ENCODE measurements around the gene PTPRN2. TPM values are rescaled to one million over a fixed set of nuclear protein-coding genes. Genes with fewer than 3 reads are reported as not detected.

PTPRN2 gene
- total RNA-seq, 1 experiment from 2014 or later = 2.1 TPM

GRCh38 chr7:158396301-158396905 lies 191.2 kb downstream of the PTPRN2 start:
- H2AFZ ChIP-seq (ENCODE audit: low read depth, low read length, poor library complexity, severe bottlenecking) = no peak overlapping the region
- no peak for DNase-seq (ENCODE audit: low read depth, low spot score)
- H4K20me1 ChIP-seq (ENCODE audit: insufficient read depth) = no peaks in the 10 kb centered on the region
- H3K9me2 ChIP-seq (ENCODE audit: insufficient read depth) = no peaks in the 10 kb centered on the region
- POLR2A ChIA-PET = no interaction called here
- no peak overlapping the region for H3K4me3 ChIP-seq (replicated peaks in 1 of 2; ENCODE audit: low read depth in 1 of 2, low read length in 2 of 2)
- RAD21 ChIA-PET (ENCODE audit: low non-redundant PET in 1 of 2, low total read pairs in 2 of 2, uncharacterized antibody in 2 of 2, unreplicated experiment in 2 of 2) = interaction anchor here in 1 of 2 experiments (0.8 kb wide), 1 partner anchor 581 kb away, joined by 3 read pairs; no protein-coding TSS in a partner anchor
- no TSS peak for BruUV-seq (replicated peaks)
- H3K4me2 ChIP-seq (ENCODE audit: low read length) = no peak overlapping the region
- H3K79me2 ChIP-seq (ENCODE audit: insufficient read depth, low read length) = no peaks in the 10 kb centered on the region
- no peak overlapping the region for H3K9ac ChIP-seq (ENCODE audit: low read length)
- H3K9me3 ChIP-seq (ENCODE audit: control insufficient read depth in 1 of 2, insufficient read depth in 1 of 2, low read depth in 1 of 2, low read length in 2 of 2) = peaks cover 0 to 3% of the 10 kb centered on the region in 2 experiments; a peak in 1 of 4 replicates
- intact Hi-C loops (cut with micrococcal nuclease) = no loop called here
- no peak overlapping the region for H3K27ac ChIP-seq (ENCODE audit: low read depth, low read length)
- no peak for ATAC-seq
- no peaks in the 10 kb centered on the region for H3K36me3 ChIP-seq (ENCODE audit: control insufficient read depth in 1 of 2, insufficient read depth in 2 of 2, low read length in 2 of 2)
- CTCF ChIA-PET = no interaction called here
- no peaks in the 10 kb centered on the region for H3K27me3 ChIP-seq (ENCODE audit: insufficient read depth, low read length)
- no peaks in the 10 kb centered on the region for H3K4me1 ChIP-seq (ENCODE audit: control insufficient read depth in 1 of 2, insufficient read depth in 2 of 2, low read length in 2 of 2)
- no peak for TF ChIP-seq CEBPB (IDR thresholded peaks at IDR 0.05; ENCODE audit: low read depth)
- no peak for TF ChIP-seq FOSL1 (IDR thresholded peaks at IDR 0.05; ENCODE audit: low read depth)
- TF ChIP-seq REST (IDR thresholded peaks at IDR 0.05; ENCODE audit: low read depth) = no peak
- TF ChIP-seq SRF (IDR thresholded peaks at IDR 0.05; ENCODE audit: low read depth) = no peak
- no peak for TF ChIP-seq SIN3A (IDR thresholded peaks at IDR 0.05; ENCODE audit: low read depth)
- TF ChIP-seq POLR2AphosphoS5 (IDR thresholded peaks at IDR 0.05; ENCODE audit: low read depth, low read length) = no peak
- no peak for TF ChIP-seq ZFX (IDR thresholded peaks at IDR 0.05)
- no peak for TF ChIP-seq EZH2phosphoT487 (IDR thresholded peaks at IDR 0.05; ENCODE audit: borderline replicate concordance)
- no peak for TF ChIP-seq RAD21 (IDR thresholded peaks at IDR 0.05; ENCODE audit: low read depth)
- no peak for TF ChIP-seq CTCF (IDR thresholded peaks at IDR 0.05 in 2 of 3, conservative IDR thresholded peaks at IDR 0.05 in 1 of 3; ENCODE audit: borderline replicate concordance in 1 of 3, insufficient read depth in 1 of 3, low read depth in 2 of 3, low read length in 2 of 3)
- TF ChIP-seq ATF3 (IDR thresholded peaks at IDR 0.05) = no peak
- TF ChIP-seq SP1 (IDR thresholded peaks at IDR 0.05; ENCODE audit: low read depth) = no peak
- TF ChIP-seq ZBTB33 (IDR thresholded peaks at IDR 0.05; ENCODE audit: extremely low read depth, insufficient replicate concordance, low read length) = no peak
- no peak for TF ChIP-seq EZH2 (IDR thresholded peaks at IDR 0.05)
- no peak for TF ChIP-seq ZNF274 (IDR thresholded peaks at IDR 0.05; ENCODE audit: low read depth, low read length)
- TF ChIP-seq CBX3 (IDR thresholded peaks at IDR 0.05; ENCODE audit: low read depth) = no peak
- no peak for TF ChIP-seq YY1 (IDR thresholded peaks at IDR 0.05; ENCODE audit: extremely low read depth, insufficient replicate concordance, low read depth, low read length)
